NCI-H2171 treated with DMSO at 0.1 percent for 48 hours (cell line): Measurements from ENCODE around the gene FYCO1.

Experiments
- DNase-seq: peaks from one replicate; lab custom pipeline; 2025; lab: John Stamatoyannopoulos, UW

The FYCO1 gene

DNA sequence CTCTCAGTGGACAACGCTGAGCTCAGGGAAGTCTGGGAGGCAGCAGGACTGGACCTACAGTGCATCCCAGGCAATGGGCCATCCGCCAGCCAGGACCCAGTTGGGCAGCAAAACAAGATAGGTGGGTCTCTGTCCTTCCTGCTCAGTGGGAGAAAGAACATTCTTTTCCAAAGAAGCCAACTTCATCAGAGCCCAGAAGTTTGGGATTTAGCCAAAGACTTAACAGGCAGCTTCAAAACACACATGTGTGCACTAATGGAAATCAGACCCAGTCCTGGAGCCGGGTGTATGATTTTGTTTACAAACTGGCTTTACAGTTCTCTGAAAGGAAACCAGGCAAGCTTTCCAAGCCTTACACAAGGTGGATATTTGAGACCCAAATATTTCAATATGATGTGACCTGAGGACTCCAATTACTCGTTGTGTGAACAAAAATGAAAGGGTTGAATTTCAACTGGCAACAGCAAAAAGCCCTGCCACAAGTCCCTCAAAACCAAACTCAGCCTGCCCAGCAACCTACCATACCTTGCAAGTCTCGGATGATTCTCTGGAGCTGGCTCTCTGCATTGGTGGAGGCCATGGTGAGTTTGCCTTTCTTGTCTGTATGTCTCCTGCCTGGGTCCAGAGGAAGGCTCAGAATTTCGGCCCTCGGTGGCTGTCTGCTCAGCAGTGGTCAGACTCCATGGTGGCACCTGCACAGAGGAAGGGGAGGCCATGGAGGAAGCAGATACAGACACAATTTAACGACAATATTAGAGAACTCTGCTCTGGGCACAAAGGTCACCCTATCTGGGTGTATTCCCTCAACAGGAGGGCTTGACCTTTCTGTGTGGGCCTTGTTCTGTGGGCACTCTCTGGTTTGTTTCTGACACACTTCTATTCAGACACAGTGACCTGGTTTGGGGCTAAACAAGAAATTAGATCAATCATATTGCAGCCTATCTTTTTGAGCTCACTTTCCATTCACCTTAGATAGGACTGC lies 11.0 kb downstream of the FYCO1 start:
- no peak for DNase-seq

GRCh38 chr3:45983770-45984169 lies 11.9 kb downstream of the FYCO1 start:
- no peak for DNase-seq

DNA sequence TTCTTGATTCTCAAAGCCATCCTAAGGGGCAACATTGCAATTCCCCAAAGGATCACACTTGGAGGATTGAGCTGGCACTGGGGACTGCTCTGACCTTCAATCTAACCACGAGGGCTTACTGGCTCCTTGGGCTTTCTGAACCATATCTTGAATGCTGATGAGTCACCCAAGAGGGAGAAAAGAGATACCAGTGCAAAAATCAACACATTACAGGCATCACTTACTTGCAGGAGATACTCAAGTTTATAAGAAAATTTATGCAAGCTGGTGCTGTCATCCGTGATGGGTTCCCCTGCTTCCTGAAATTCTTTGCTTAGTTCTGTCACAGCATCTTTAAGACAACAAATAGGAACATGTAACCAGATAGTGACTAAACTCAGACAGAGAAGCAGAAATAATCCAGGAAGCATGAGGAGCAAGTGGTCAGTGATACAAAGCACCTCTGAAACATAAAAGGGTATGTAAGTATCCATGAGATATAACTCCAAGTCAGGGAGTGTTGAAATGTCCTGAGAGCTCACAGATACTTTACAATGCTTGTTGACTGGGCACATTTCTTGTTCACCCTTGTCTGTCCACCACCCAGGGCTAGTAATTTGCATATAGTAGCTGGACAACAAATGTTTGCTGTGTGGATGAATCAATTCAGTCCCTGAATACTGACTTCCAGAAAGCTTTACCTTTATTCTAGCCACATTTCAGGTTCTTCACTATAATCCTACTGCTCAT lies 14.1 kb downstream of the FYCO1 start:
- DNase-seq, result no peak

- DNase-seq, result no peak
These were observed 14.8 kb downstream of the FYCO1 start for GRCh38 chr3:45980819-45981218.

DNA sequence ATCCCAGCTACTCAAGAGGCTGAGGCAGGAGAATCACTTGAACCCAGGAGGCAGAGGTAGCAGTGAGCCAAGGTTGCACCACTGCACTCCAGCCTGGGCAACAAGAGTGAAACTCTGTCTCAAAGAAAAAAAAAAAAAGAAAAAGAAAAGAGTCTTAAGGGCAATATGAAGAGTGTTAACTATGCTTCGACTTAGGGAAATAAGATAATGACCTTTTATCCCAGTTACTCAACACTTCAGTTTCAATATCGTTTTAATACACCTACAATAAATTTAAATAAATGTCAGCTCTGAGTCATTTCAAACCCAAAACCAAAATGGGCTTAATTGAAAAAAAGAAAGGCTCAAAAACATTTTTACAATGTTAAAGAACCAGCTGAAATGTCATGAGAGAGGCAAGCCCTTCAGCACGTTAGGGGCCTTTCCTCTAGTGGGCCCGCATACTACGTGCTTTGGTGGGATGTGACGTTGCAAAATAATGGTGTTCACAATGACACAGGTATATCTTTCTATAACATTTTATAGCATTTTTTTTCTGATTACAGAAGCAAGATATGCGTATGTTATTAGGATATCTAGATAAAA lies 15.3 kb downstream of the FYCO1 start:
- no peak for DNase-seq

GRCh38 chr3:45979378-45979777 lies 16.2 kb downstream of the FYCO1 start:
- no peak for DNase-seq

DNA sequence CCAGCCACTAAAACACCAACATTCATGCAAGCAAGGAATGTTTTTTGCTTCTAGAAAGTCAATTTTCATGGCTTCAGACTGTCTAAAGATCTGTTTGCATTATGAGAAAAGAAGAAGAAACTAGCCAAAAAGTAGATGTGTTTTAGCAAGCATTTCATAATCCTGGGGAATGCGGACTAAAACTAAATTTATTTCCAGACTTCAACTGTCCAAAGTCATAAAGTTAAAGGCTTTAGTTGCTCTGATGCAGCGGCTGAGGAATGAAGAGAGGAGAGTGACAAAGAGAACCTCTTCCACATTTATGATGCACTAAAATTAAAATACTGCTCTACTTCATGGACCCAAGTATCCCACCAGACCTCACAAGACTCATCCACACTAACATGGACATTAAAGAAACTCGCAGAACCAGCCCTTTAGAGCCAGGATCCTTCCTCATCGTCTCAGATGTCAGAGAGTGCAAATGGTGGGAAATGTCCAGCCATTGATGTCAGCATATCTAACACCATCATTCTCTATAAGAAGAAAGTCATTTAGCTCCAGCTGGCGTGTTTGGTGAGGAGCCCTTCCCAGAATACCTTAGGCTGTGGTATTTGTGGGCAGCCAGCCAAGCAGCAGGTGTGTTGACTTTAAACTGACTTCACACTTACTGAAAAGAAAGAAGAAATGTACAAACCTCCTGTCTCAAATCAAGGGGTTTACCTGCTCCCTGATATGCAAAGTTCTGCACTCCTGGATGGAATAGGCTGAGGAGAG lies 17.4 kb downstream of the FYCO1 start:
- DNase-seq, result peak; percentile 59

DNA sequence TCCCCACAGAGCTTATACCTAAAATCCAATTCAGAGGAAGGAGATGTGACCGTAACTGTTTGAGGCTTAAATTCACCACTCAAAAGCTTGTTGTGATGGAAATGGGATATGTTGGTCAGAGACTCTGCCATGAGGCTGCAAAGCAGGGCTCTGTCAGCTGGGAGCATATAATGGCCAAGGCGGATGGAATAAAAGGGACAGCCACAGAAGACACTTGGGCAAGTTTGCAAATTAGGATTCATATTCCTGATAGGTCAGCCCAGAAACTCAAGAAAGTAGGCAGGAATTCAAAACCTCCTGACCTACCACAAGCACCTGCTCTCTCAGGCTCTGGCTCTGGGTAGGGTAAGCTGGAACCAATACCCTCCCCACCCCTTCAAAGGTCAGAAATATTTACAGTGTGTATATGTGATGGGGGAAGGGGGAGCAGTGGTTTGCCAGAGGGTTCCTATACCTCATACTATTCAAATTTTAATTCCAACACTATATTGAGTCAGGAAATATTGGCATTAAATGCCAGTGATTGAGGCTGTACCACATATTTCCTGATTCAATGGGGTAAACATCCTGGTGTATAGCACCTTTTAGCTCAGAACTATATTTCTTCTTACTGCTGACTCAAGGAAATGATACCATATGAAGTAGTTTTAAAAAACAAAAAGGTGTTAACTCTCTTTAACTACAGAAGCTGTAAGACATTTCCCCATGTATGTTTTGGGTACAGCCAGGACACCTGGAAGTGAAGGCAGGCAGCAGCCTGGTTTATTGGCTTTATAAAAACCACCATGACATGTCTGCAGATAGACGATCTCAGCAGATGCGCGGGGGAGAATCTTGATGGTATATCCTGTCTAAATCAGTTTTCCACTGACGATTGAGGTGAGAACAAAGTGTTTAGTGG lies 19.2 kb downstream of the FYCO1 start:
- no peak for DNase-seq

GRCh38 chr3:45975686-45976085 lies 19.9 kb downstream of the FYCO1 start:
- no peak for DNase-seq

- no peak for DNase-seq
These were observed 20.9 kb downstream of the FYCO1 start for GRCh38 chr3:45974686-45975085.

DNA sequence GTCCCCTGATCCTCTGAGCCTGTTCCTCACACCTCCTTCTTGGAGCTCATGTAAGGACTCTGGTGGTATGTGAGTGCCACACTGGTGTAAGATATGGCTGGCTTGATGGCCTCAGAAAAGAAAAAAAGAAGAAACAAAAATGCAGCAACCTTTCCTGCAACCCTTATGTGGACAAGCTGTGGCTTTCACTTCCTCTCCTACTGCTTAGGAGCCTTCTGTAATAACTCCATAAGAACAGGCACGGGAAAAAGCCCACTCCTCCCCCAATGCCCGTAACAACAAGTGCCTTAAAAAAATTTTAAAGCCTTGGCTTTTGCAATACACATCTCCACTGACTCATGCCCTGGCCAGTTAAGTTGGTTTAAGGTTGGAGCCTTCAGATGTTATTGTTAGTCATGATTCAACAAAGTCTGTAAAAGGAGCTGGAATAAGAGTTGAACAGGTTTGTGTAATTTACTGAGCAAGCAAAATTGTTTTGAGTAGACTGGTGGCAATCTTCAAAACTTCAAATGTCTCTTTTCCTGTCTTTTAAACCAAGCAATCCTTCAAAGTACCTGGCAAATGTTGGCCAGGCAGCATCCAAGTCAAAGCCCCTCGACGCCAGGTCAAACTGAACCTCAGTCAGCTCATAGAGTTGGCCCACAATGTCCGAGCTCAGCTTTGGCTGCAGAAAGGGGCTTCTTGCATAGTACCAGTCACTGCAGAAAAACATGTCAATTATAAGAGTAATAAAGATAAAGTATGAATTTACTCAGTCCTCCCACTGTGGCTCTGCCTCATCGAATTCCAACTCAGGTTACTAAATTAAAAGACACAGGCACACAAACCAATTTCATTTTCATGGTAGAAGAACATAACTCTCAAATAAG lies 22.9 kb downstream of the FYCO1 start:
- DNase-seq, result no peak

GRCh38 chr3:45969953-45970352 lies 25.7 kb downstream of the FYCO1 start:
- DNase-seq, result no peak

DNA sequence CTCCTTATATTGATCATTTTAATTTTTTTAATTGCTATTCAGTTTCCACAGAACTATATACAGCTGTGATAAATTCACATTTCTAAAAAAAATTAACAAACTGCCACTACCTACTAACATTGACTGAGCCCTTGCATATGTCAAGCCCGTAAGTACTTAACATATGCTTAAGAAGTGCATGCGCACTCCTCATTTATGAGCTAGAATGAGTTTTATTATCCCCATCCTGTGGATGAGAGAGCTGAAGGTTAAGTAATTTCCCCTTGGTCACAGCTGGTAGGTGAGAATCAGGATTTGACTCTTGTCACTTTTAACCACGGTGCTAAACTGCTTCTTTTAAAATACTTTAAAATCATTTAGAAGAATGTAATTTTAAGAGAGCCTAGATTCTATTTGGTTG lies 26.5 kb downstream of the FYCO1 start:
- DNase-seq, result no peak

DNA sequence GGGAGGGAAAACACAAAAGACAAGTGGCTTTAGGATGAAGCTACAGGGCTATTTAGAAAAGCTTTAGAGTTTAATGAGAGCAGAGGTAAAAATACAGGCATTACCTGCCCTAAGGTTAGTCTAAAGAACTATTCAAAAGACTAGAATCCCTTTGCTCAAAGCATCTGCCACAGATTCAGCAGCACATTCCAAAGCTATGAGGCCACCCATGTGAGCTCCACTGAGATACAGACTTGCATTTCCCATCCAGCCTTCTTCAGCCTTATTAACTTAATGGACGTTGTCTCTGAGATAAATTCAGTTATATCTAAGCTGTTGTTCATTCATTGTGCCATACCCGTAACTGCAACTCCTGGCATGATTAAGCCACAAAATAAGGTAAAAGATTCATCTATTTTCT lies 26.9 kb downstream of the FYCO1 start:
- DNase-seq, result no peak

DNA sequence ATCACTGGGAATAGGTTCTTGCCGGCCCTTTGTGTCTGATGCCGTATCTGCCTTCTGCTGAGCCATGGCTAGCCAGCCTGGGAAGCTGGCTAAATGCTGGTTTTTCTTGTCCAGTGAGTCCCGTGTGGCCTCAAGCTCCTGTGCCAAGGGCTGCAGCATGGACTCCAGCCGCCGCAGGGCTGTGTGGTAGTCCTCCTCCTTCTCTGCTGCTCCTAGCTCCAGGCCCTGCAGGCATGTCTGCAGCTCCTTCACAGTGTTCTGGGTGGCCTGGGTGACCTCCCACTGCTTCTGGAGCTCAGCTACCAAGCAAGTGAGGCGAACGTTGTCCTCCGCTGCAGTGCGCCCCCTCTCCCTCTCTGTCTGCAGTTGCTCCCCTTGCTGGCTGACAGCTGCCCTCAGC lies 27.5 kb downstream of the FYCO1 start:
- DNase-seq, result no peak

GRCh38 chr3:45967724-45968123 lies 27.9 kb downstream of the FYCO1 start:
- no peak for DNase-seq

DNA sequence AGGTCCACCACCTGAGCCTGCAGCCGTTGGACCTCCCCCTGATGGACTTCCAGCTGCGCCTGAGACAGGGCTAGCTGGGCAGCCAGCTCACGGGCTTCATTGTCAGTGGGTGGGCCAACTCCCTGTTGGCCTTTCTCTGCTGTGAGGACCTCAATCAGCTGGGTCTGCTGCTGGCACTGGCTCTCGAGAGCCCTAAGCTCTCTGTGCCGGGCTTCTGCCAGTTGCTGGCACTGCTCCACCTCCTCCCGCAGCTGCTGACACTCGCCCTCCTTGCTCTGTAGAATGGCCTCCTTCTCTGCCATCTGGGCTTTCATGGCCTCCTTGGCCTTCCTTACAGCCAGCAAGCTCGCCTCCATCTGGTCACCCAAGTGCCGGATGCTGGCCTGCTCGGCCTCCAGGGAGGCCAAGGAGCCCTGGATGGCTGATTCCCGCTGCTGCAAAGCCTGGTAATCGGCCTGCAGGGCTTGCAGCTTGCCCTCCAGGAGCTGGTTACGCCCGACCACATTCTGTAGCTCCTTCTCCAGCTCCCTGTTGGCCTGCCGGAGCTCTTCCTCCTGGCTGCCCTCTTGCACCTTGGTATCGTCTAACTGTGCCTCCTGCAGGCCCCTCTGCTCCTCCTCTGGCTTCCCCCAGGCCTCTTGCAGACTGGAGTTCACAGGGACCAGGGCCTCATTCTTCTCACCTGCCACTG lies 28.5 kb downstream of the FYCO1 start:
- DNase-seq, result no peak

GRCh38 chr3:45966371-45966791 lies 29.2 kb downstream of the FYCO1 start:
- DNase-seq, result no peak

DNA sequence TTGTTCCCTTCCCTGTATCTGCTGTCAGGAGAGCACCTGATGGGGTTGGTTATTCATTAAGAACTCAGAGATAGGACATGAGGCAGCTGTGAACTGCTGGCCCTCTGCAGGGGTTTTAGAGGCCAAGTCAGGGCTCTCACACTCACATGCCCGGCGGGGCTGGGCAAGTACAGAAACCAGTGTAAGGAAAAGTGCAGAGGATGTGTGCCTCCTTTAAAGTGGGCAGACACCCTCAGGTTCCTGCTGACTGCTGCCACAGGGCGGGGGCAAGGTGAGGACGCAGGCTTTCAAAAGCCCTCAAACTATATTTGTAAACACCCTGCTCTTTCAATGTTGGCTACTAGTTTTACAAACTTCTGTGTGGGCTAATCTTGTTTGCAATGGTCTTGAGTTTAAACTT lies 30.0 kb downstream of the FYCO1 start:
- no peak for DNase-seq
